DND-41 (cell line): ENCODE results near the gene SLC38A3.

Experiments
- EZH2 ChIP-seq: IDR thresholded peaks from 3 replicates; pipeline ENCODE4 v1.6.1; 2012; ENCODE audit warnings: borderline replicate concordance, low read depth, mild to moderate bottlenecking, moderate library complexity, low read length, inconsistent platforms; ENCODE audit not compliant: severe bottlenecking
- TF ChIP-seq, protein P1 (sequence below): IDR thresholded peaks from 2 replicates; pipeline ENCODE4 v1.5.1; 2012; ENCODE audit warnings: borderline replicate concordance, low read length, moderate library complexity, mild to moderate bottlenecking; ENCODE audit not compliant: poor library complexity, severe bottlenecking; ENCODE audit errors: extremely low read depth

- TF ChIP-seq EZH2 = no peak
- TF ChIP-seq, protein P1, sequence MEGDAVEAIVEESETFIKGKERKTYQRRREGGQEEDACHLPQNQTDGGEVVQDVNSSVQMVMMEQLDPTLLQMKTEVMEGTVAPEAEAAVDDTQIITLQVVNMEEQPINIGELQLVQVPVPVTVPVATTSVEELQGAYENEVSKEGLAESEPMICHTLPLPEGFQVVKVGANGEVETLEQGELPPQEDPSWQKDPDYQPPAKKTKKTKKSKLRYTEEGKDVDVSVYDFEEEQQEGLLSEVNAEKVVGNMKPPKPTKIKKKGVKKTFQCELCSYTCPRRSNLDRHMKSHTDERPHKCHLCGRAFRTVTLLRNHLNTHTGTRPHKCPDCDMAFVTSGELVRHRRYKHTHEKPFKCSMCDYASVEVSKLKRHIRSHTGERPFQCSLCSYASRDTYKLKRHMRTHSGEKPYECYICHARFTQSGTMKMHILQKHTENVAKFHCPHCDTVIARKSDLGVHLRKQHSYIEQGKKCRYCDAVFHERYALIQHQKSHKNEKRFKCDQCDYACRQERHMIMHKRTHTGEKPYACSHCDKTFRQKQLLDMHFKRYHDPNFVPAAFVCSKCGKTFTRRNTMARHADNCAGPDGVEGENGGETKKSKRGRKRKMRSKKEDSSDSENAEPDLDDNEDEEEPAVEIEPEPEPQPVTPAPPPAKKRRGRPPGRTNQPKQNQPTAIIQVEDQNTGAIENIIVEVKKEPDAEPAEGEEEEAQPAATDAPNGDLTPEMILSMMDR = no peak
These were observed 40.2 kb downstream of the SLC38A3 start for GRCh38 chr3:50245251-50245745.
